Inflammatory macrophage (primary cell): ENCODE measurements around the gene MYOT.

Experiments
- DNase-seq, 2 donors: peaks; one replicate each; pipeline ENCODE4 v3.0.0-alpha.2; 2020 to 2022

MYOT gene

GRCh38 chr5:137901011-137901817 lies 33.6 kb downstream of the MYOT start:
- no peak for DNase-seq

GRCh38 chr5:137902408-137903133 lies 34.9 kb downstream of the MYOT start:
- DNase-seq = no peak

GRCh38 chr5:137914758-137915157 lies 47.1 kb downstream of the MYOT start:
- no peak for DNase-seq

- DNase-seq = no peak
These were observed 49.3 kb downstream of the MYOT start for GRCh38 chr5:137916923-137917322.

GRCh38 chr5:137921931-137922330 lies 54.3 kb downstream of the MYOT start:
- no peak for DNase-seq

- no peak for DNase-seq
These were observed 56.2 kb downstream of the MYOT start for GRCh38 chr5:137923856-137924255.

- no peak for DNase-seq
These were observed 65.1 kb downstream of the MYOT start for GRCh38 chr5:137932800-137933199.

GRCh38 chr5:137933491-137933911 lies 65.8 kb downstream of the MYOT start:
- no peak for DNase-seq

GRCh38 chr5:137935190-137935589 lies 67.5 kb downstream of the MYOT start:
- no peak for DNase-seq

GRCh38 chr5:137935694-137936093 lies 68.0 kb downstream of the MYOT start:
- no peak for DNase-seq
